ENCODE results near the gene HNRNPR. TPM values are rescaled to one million over a fixed set of nuclear protein-coding genes. Genes with fewer than 3 reads are reported as not detected.

Gene HNRNPR
- total and polyA plus RNA-seq, 2 of the 8 experiments (the other 6 are each of a cell fraction or from before 2014, with no cell fraction given): 110 to 214 TPM

GRCh38 chr1:23325393-23325792, 18.7 kb downstream of the HNRNPR start (continued):
- TF ChIP-seq CTCF (IDR thresholded peaks at IDR 0.05; ENCODE audit: control extremely low read depth in 1 of 3, insufficient read depth in 1 of 3, low read depth in 1 of 3, low read length in 3 of 3): no peak
- no peak for TF ChIP-seq CHD2 (IDR thresholded peaks at IDR 0.05; ENCODE audit: low read length)
- TF ChIP-seq ZNF274 (IDR thresholded peaks at IDR 0.05; ENCODE audit: borderline replicate concordance, extremely low read depth, low read length): no peak
